Mononuclear cell (primary cell): ENCODE results near the gene XXYLT1. TPM values are rescaled to one million over a fixed set of nuclear protein-coding genes. Genes with fewer than 3 reads are reported as not detected.

ENCODE experiments used
- H3K27me3 ChIP-seq: 2 replicates; pipeline ENCODE4 v1.6.0; 2011; ENCODE audit warnings: low read length, control low read depth; ENCODE audit not compliant: insufficient read depth
- H3K4me1 ChIP-seq: 2 replicates; pipeline ENCODE4 v1.5.1; 2011; ENCODE audit warnings: mild to moderate bottlenecking, low read length, control low read depth; ENCODE audit not compliant: insufficient read depth
- H3K4me3 ChIP-seq: 2 replicates; pipeline ENCODE4 v1.5.1; 2011; ENCODE audit warnings: mild to moderate bottlenecking, low read length, moderate library complexity
- H3K9me3 ChIP-seq: 2 replicates; pipeline ENCODE4 v1.5.1; 2011; ENCODE audit warnings: low read depth, mild to moderate bottlenecking, control low read depth, low read length
- total RNA-seq: library from RNA; depleted of rRNA; stranded (reverse); fragments of >200 nt; gene quantifications from one replicate; pipeline ENCODE4 v1.2.3, GENCODE V29; 2012

The XXYLT1 gene
- total RNA-seq, 1 donor = 9.0 TPM

- no peaks in the 10 kb centered on the region for H3K4me1 ChIP-seq
- no peaks in the 10 kb centered on the region for H3K27me3 ChIP-seq
- no peak overlapping the region for H3K4me3 ChIP-seq
- no peaks in the 10 kb centered on the region for H3K9me3 ChIP-seq
Observed at GRCh38 chr3:195033531-195034091, 237.3 kb downstream of the XXYLT1 start.

- Histone ChIP-seq H3K9me3 (no peaks in the 10 kb centered on the region), H3K27me3 (no peaks in the 10 kb centered on the region), H3K4me3 (no peak overlapping the region), H3K4me1 (no peaks in the 10 kb centered on the region)
Observed at GRCh38 chr3:195032955-195033354, 238.0 kb downstream of the XXYLT1 start.

DNA sequence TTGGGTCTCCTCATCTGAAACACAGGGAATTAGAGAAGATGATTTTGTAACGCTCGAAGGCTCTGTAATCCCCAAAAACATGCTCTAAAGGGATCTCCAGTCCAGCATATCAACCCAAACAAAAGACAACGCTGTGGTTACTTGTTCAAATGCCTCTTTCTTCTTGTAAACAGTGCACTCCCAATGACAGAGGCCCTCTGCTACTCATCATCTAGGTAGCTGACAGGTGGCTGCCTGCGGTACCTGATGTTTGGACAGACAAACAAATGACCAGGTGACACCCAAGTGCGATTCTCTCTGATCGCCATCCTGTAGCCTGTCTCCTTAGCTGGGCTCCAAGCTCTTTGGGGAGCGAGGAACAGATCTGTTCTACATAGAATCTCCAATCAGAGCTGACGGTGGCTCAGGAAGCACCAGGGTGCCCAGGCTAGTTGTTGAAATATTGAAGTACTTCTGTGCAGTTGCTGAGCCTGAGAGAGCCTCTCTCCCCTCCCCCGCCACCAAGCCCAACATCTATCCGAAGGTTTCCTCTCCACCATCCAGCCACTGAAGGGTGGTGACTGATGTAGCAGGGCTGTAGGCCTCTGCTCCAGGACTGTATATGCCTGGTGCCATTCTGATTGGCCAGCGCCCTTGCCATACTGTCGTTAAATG is 238.7 kb downstream of the XXYLT1 start:
- no peak overlapping the region for H3K4me3 ChIP-seq
- no peaks in the 10 kb centered on the region for H3K9me3 ChIP-seq
- H3K4me1 ChIP-seq = no peaks in the 10 kb centered on the region
- H3K27me3 ChIP-seq = no peaks in the 10 kb centered on the region

GRCh38 chr3:195031574-195032003 is 239.4 kb downstream of the XXYLT1 start:
- Histone ChIP-seq H3K9me3 (no peaks in the 10 kb centered on the region), H3K27me3 (no peaks in the 10 kb centered on the region), H3K4me3 (no peak overlapping the region), H3K4me1 (no peaks in the 10 kb centered on the region)

- Histone ChIP-seq H3K9me3 (no peaks in the 10 kb centered on the region), H3K4me1 (no peaks in the 10 kb centered on the region), H3K4me3 (no peak overlapping the region), H3K27me3 (no peaks in the 10 kb centered on the region)
Observed at GRCh38 chr3:195030791-195031321, 240.1 kb downstream of the XXYLT1 start.

DNA sequence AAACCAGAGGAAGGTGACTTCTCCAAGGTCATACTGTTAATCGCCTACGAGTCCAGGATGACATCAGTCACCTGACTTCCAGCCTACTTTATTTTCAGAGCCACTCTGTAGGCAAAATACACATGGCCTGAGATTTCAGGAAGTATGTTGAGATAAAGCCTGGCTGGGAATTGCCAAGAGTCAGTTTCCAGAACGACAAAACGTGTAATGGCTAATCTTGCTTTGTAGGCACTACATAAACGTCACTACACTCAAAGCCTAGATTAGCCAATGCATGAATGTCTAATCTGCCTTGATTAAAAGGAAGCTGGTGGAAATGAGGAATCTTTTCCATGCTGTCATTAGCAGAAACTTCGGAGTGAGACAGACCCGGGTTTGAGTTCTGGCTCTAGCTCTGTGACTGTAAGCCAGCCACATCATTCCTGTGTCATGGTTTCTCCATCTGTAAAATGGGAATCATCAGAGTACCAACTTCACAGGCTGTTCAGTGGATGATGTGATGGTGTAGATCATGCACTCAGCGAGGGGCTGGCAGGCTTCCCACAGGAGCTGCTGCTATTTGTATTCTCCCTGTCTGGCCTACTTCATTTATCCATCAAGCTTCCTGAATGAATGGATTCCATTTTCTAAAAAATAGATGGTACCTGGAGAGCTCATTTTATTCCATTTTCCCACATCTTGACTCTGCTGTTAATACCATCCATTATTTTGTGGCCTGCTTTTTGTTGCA is 241.9 kb downstream of the XXYLT1 start:
- no peaks in the 10 kb centered on the region for H3K27me3 ChIP-seq
- H3K4me3 ChIP-seq = no peak overlapping the region
- peaks cover 9% of the 10 kb centered on the region for H3K4me1 ChIP-seq
- no peaks in the 10 kb centered on the region for H3K9me3 ChIP-seq

GRCh38 chr3:195025884-195026200 is 245.1 kb downstream of the XXYLT1 start:
- Histone ChIP-seq H3K9me3 (no peaks in the 10 kb centered on the region), H3K4me1 (peaks cover 9% of the 10 kb centered on the region), H3K4me3 (no peak overlapping the region), H3K27me3 (no peaks in the 10 kb centered on the region)

DNA sequence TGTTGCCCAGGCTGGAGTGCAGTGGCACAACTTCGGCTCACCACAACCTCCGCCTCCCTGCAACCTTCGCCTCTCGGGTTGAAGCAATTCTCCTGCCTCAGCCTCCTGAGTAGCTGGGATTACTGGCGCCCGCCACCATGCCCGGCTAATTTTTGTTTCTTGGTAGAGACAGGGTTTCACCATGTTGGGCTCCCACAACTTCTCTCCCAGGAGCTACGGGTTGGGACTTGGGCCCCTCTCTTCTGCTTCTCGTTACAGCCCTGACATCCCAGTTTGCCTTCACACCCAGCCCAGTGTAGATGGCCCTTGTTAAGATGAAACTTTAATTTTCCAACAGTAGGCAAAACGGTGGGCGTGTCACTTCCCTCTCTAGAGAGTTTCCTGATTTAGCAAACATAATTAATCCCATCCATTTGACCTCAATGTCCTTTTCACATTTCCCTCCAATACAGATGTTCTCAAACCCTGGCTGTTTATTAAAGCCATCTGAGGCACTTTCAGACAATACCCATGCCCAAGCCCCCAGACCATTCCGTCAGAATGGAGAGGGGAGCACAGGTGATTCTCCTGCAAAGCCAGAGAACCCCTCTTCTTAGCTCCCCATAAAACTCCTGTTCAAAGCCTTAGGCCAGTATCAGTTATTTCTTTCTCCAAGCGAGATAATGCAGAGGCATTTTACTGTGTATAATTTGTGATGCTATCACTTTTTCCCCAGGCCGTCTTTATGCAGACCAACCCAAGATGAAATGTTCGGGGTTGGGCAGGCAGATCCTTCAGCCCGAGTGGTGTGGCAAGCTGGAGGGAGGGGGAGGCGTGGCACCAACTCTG is 245.7 kb downstream of the XXYLT1 start:
- H3K27me3 ChIP-seq = no peaks in the 10 kb centered on the region
- peaks cover 9% of the 10 kb centered on the region for H3K4me1 ChIP-seq
- H3K9me3 ChIP-seq = no peaks in the 10 kb centered on the region
- no peak overlapping the region for H3K4me3 ChIP-seq

- no peaks in the 10 kb centered on the region for H3K9me3 ChIP-seq
- no peak overlapping the region for H3K4me3 ChIP-seq
- peaks cover 9% of the 10 kb centered on the region for H3K4me1 ChIP-seq
- H3K27me3 ChIP-seq = no peaks in the 10 kb centered on the region
Observed at GRCh38 chr3:195023989-195024388, 247.0 kb downstream of the XXYLT1 start.

- no peak overlapping the region for H3K4me3 ChIP-seq
- H3K27me3 ChIP-seq = no peaks in the 10 kb centered on the region
- no peaks in the 10 kb centered on the region for H3K9me3 ChIP-seq
- H3K4me1 ChIP-seq = peaks cover 9% of the 10 kb centered on the region
Observed at GRCh38 chr3:195023576-195023975, 247.4 kb downstream of the XXYLT1 start.

GRCh38 chr3:195021692-195022091 is 249.3 kb downstream of the XXYLT1 start:
- Histone ChIP-seq H3K9me3 (no peaks in the 10 kb centered on the region), H3K27me3 (no peaks in the 10 kb centered on the region), H3K4me1 (peaks cover 9% of the 10 kb centered on the region), H3K4me3 (no peak overlapping the region)

DNA sequence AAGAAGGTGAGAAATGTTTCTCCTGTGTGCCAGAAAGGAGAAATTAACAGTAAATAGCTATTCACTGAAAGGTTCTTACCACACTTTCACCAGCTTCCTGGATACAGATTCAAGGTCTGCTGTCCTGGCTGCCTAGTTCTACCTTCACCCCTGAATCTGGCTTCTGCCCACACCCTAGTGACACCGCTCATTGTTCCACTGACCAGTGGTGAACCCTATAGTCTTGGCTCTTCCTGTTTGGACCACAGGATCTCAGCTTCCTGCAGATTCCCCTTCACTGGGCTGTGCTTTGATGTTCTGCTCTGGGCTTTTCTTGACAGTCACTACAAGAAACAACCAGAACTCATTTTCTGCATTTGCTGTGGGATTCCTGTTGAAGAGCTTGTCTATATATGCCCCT is 250.0 kb downstream of the XXYLT1 start:
- H3K4me3 ChIP-seq = no peak overlapping the region
- H3K27me3 ChIP-seq = no peaks in the 10 kb centered on the region
- no peaks in the 10 kb centered on the region for H3K9me3 ChIP-seq
- peaks cover 9% of the 10 kb centered on the region for H3K4me1 ChIP-seq

DNA sequence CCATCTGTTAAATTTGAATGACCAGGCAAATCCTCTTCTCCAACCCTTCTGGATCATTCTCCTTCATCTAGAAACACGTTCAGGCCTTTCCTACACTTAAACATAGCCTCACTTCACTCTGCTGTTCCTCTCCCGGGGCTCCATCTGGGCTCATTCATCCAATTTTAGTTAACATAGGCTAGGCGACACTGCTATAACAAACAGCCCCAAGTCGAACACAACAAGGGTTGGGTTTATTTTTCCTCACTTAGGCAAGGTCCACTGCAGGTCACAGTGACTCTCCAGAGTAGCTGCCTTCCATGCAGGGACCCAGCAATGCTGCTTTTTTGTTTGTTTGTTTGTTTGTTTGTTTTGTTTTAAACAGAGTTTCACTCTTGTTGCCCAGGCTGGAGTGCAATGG is 250.8 kb downstream of the XXYLT1 start:
- Histone ChIP-seq H3K4me3 (no peak overlapping the region), H3K27me3 (no peaks in the 10 kb centered on the region), H3K9me3 (no peaks in the 10 kb centered on the region), H3K4me1 (peaks cover 4% of the 10 kb centered on the region)

GRCh38 chr3:195019335-195019734 is 251.6 kb downstream of the XXYLT1 start:
- no peaks in the 10 kb centered on the region for H3K9me3 ChIP-seq
- no peak overlapping the region for H3K4me3 ChIP-seq
- H3K4me1 ChIP-seq = peaks cover 3% of the 10 kb centered on the region
- no peaks in the 10 kb centered on the region for H3K27me3 ChIP-seq
